K562 (cell line): ENCODE data around the gene RFNG. TPM values are rescaled to one million over a fixed set of nuclear protein-coding genes. Genes with fewer than 3 reads are reported as not detected.

ENCODE experiments used
- BDP1 ChIP-seq: IDR thresholded peaks from 3 replicates; pipeline ENCODE4 v1.6.1; 2011; ENCODE audit not compliant: insufficient read length, insufficient read depth
- BRCA1 ChIP-seq, 2 experiments: fragments of 450-650 bp in 1 of 2; sonication (generic) in 1 of 2; formaldehyde crosslinking in 1 of 2; IDR thresholded peaks; 2 replicates each; pipeline versions ENCODE4 v1.5.0 to v1.6.1; 2017 to 2020; ENCODE audit warnings: mild to moderate bottlenecking in 1 of 2, missing genetic modification reagents in 1 of 2
- CTBP1 ChIP-seq: fragments of 450-650 bp; IDR thresholded peaks from 2 replicates; pipeline ENCODE4 v1.6.1; 2016; ENCODE audit warnings: borderline replicate concordance
- ELF2 ChIP-seq: fragments of 250-450 bp; sonication (Bioruptor Pico); IDR thresholded peaks from 2 replicates; pipeline ENCODE4 v1.5.0; 2021; ENCODE audit warnings: mild to moderate bottlenecking
- FOXP1 ChIP-seq: sonication (generic); formaldehyde crosslinking; IDR thresholded peaks from 2 replicates; pipeline ENCODE4 v1.8.0; 2022; ENCODE audit warnings: mild to moderate bottlenecking, missing genetic modification reagents
- KAT7 ChIP-seq: sonication (generic); formaldehyde crosslinking; IDR thresholded peaks from 2 replicates; pipeline ENCODE4 v1.8.0; 2022; ENCODE audit warnings: missing genetic modification reagents, mild to moderate bottlenecking, borderline replicate concordance
- KDM5B ChIP-seq: fragments of 200-600 bp; sonication (generic); IDR thresholded peaks from 2 replicates; pipeline ENCODE4 v1.6.1; 2012; ENCODE audit warnings: low read depth, mild to moderate bottlenecking, moderate library complexity, low read length, control low read depth, inconsistent platforms; ENCODE audit not compliant: insufficient replicate concordance
- MAFF ChIP-seq: IDR thresholded peaks from 2 replicates; pipeline ENCODE4 v1.6.1; 2012; ENCODE audit warnings: low read length, improper control_type of control experiment
- MTF1 ChIP-seq: fragments of 250-450 bp; sonication (Bioruptor Pico); IDR thresholded peaks from 2 replicates; pipeline ENCODE4 v1.9.0; 2021; ENCODE audit warnings: moderate library complexity, mild to moderate bottlenecking, inconsistent platforms, borderline replicate concordance
- NFE2 ChIP-seq: IDR thresholded peaks from 2 replicates; pipeline ENCODE4 v1.6.1; 2014; ENCODE audit warnings: antibody characterized with exemption, low read depth
- NR3C1 ChIP-seq: sonication (generic); formaldehyde crosslinking; IDR thresholded peaks from 2 replicates; pipeline ENCODE4 v1.8.1; 2022; ENCODE audit warnings: missing genetic modification reagents
- SIN3A ChIP-seq, 2 experiments: fragments of 150-350 bp in 1 of 2; IDR thresholded peaks; 2 replicates each; pipeline ENCODE4 v1.6.1; 2011 to 2016; ENCODE audit warnings: borderline replicate concordance in 2 of 2, low read depth in 2 of 2, low read length in 2 of 2, mild to moderate bottlenecking in 2 of 2, moderate library complexity in 2 of 2; ENCODE audit not compliant: control insufficient read depth in 1 of 2
- ZBTB7A ChIP-seq: IDR thresholded peaks from 2 replicates; pipeline ENCODE4 v1.6.1; 2011; ENCODE audit warnings: low read depth, mild to moderate bottlenecking, low read length, moderate library complexity, borderline replicate concordance; ENCODE audit not compliant: control insufficient read depth
- ZC3H4 ChIP-seq: sonication (generic); formaldehyde crosslinking; IDR thresholded peaks from 2 replicates; pipeline ENCODE4 v1.9.0; 2021; ENCODE audit warnings: missing genetic modification reagents, borderline replicate concordance
- ZNF76 ChIP-seq: fragments of 250-450 bp; sonication (Bioruptor Pico); IDR thresholded peaks from 2 replicates; pipeline ENCODE4 v1.4.0; 2020; ENCODE audit warnings: mild to moderate bottlenecking, moderate library complexity, borderline replicate concordance
- polyA plus RNA-seq, 8 experiments: library from polyadenylated mRNA; depleted of rRNA in 4 of 8; stranded (reverse) in 5 of 8; unstranded in 3 of 8; fragments of >200 nt; fragmentation: Nextera tagmentation in 2 of 8; fragmentation: Illumina TruSeq in 1 of 8; extraction: Ambion mirVana in 2 of 8; extraction: Trizol in 1 of 8; gene quantifications; 2 replicates each; pipeline versions ENCODE4 v1.2.1 to v1.2.3, GENCODE V29; 2011 to 2014; ENCODE audit warnings: inconsistent platforms in 1 of 8, missing spikeins in 1 of 8
- total RNA-seq, 7 experiments: library from RNA; depleted of rRNA in 6 of 7; stranded (reverse); fragments of >200 nt in 6 of 7; fragmentation: Illumina TruSeq in 2 of 7; extraction: Trizol in 2 of 7; gene quantifications; 2 replicates each; pipeline versions ENCODE4 v1.2.1 to v1.2.3, GENCODE V29; 2011 to 2021; ENCODE audit warnings: low replicate concordance in 1 of 7
- TF ChIP-seq, protein P1 (sequence below): sonication (generic); formaldehyde crosslinking; IDR thresholded peaks from 2 replicates; pipeline ENCODE4 v1.8.0; 2022; ENCODE audit warnings: missing genetic modification reagents, mild to moderate bottlenecking, moderate library complexity, borderline replicate concordance
- TF ChIP-seq, protein P2 (sequence below): sonication (generic); formaldehyde crosslinking; IDR thresholded peaks from 2 replicates; pipeline ENCODE4 v1.8.0; 2022; ENCODE audit warnings: mild to moderate bottlenecking, missing genetic modification reagents
- TF ChIP-seq, protein P3 (sequence below): IDR thresholded peaks from 2 replicates; pipeline ENCODE4 v1.6.1; 2016; ENCODE audit warnings: missing genetic modification characterization, missing compliant biosample characterization

The RFNG gene
- total and polyA plus RNA-seq, 9 of the 15 experiments (the other 6 are each of a cell fraction or from before 2014, with no cell fraction given) = 0.32 to 32.8 (median 9.5) TPM

DNA sequence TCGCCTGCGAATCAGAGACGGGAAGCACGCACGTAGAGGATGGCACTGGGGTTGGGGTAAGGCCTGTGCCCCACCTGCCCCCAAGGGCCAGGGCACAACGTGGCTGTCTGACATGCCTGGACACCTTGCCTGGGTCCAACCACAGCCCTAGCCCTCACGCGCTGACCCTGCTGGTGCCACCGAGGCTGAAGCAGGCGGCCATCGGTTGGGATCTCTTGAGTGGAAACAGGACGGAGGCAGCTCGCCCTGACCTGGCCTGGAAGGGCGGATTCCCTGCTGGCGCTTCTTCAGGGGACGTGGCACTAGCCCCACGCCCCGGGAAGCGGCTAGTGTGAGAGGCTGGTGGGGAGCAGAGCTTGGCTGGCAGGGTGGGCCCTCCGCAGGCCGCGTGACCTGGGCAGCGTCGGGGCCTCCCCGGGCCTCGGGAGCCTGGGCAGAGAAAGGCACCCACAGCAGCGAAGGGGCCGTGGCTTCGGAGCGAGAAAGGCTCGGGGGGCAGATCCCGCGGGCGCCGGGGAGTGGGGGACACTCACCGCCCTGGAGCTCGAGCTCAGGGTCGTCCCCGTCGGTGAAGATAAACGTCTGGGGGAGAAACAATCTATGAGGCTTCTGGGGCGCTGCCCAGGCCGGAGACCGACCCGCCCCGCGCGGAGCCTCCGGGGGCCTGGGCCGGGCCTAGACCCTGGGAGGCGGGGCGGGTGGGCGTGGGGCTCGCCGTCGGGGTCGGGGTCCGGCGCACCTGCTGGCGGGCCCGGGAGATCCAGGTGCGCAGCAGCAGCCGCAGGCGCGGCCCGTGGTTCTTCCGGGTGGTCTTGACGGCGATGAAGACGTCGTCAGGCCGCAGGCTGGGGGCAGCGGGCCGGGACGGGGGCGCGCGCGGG, 610 bp downstream of the RFNG start (continued):
- TF ChIP-seq ELF2 = no peak
- TF ChIP-seq, protein P1, sequence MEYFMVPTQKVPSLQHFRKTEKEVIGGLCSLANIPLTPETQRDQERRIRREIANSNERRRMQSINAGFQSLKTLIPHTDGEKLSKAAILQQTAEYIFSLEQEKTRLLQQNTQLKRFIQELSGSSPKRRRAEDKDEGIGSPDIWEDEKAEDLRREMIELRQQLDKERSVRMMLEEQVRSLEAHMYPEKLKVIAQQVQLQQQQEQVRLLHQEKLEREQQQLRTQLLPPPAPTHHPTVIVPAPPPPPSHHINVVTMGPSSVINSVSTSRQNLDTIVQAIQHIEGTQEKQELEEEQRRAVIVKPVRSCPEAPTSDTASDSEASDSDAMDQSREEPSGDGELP = peak; percentile 26; the same call in 1 of the 2 replicates
- no peak for TF ChIP-seq MAFF
- TF ChIP-seq, protein P2, sequence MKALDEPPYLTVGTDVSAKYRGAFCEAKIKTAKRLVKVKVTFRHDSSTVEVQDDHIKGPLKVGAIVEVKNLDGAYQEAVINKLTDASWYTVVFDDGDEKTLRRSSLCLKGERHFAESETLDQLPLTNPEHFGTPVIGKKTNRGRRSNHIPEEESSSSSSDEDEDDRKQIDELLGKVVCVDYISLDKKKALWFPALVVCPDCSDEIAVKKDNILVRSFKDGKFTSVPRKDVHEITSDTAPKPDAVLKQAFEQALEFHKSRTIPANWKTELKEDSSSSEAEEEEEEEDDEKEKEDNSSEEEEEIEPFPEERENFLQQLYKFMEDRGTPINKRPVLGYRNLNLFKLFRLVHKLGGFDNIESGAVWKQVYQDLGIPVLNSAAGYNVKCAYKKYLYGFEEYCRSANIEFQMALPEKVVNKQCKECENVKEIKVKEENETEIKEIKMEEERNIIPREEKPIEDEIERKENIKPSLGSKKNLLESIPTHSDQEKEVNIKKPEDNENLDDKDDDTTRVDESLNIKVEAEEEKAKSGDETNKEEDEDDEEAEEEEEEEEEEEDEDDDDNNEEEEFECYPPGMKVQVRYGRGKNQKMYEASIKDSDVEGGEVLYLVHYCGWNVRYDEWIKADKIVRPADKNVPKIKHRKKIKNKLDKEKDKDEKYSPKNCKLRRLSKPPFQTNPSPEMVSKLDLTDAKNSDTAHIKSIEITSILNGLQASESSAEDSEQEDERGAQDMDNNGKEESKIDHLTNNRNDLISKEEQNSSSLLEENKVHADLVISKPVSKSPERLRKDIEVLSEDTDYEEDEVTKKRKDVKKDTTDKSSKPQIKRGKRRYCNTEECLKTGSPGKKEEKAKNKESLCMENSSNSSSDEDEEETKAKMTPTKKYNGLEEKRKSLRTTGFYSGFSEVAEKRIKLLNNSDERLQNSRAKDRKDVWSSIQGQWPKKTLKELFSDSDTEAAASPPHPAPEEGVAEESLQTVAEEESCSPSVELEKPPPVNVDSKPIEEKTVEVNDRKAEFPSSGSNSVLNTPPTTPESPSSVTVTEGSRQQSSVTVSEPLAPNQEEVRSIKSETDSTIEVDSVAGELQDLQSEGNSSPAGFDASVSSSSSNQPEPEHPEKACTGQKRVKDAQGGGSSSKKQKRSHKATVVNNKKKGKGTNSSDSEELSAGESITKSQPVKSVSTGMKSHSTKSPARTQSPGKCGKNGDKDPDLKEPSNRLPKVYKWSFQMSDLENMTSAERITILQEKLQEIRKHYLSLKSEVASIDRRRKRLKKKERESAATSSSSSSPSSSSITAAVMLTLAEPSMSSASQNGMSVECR (CRISPR knock-in tag) = peak; percentile 1; the same call in 1 of the 2 replicates
- TF ChIP-seq KAT7 = peak; percentile 60; the same call in 1 of the 2 replicates
- TF ChIP-seq NR3C1 (CRISPR knock-in tag) = 0 out of 2 replicates have a peak, but pooled peaks have one; percentile 17
- TF ChIP-seq, protein P3, sequence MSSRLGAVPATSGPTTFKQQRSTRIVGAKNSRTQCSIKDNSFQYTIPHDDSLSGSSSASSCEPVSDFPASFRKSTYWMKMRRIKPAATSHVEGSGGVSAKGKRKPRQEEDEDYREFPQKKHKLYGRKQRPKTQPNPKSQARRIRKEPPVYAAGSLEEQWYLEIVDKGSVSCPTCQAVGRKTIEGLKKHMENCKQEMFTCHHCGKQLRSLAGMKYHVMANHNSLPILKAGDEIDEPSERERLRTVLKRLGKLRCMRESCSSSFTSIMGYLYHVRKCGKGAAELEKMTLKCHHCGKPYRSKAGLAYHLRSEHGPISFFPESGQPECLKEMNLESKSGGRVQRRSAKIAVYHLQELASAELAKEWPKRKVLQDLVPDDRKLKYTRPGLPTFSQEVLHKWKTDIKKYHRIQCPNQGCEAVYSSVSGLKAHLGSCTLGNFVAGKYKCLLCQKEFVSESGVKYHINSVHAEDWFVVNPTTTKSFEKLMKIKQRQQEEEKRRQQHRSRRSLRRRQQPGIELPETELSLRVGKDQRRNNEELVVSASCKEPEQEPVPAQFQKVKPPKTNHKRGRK (tag) = no peak
- peak; percentile 69 for TF ChIP-seq ZBTB7A
- TF ChIP-seq ZNF76 (CRISPR knock-in tag) = no peak
- TF ChIP-seq NFE2 = no peak
- TF ChIP-seq CTBP1 = no peak
- 0 out of 2 replicates have a peak, but pooled peaks have one; percentile 8 for TF ChIP-seq FOXP1
- no peak for TF ChIP-seq MTF1 (CRISPR knock-in tag)
- TF ChIP-seq SIN3A (IDR thresholded peaks at IDR 0.05; ENCODE audit: borderline replicate concordance in 2 of 2, control insufficient read depth in 1 of 2, low read depth in 2 of 2, low read length in 2 of 2) = no peak; a peak in 1 of 4 replicates
- TF ChIP-seq ZC3H4 = 0 out of 2 replicates have a peak, but pooled peaks have one; percentile 37
- no peak for TF ChIP-seq KDM5B
- no peak for TF ChIP-seq BDP1
- no peak for TF ChIP-seq BRCA1 (IDR thresholded peaks at IDR 0.05)
- 0 out of 2 replicates have a peak, but pooled peaks have one; percentile 41 for TF ChIP-seq BRCA1 (CRISPR knock-in tag; IDR thresholded peaks at IDR 0.05)
